GM18511 (cell line): ENCODE results near the gene IL17C.
A peak's percentile ranks its signal among the peaks of the same experiment; 100 is the strongest.

ENCODE experiments used
- ATAC-seq: cut with Tn5 transposase; IDR thresholded peaks from one replicate; pipeline ENCODE4 v1.9.1; 2021; ENCODE audit warnings: mild to moderate bottlenecking, moderate library complexity; ENCODE audit not compliant: unreplicated experiment

The IL17C gene

DNA sequence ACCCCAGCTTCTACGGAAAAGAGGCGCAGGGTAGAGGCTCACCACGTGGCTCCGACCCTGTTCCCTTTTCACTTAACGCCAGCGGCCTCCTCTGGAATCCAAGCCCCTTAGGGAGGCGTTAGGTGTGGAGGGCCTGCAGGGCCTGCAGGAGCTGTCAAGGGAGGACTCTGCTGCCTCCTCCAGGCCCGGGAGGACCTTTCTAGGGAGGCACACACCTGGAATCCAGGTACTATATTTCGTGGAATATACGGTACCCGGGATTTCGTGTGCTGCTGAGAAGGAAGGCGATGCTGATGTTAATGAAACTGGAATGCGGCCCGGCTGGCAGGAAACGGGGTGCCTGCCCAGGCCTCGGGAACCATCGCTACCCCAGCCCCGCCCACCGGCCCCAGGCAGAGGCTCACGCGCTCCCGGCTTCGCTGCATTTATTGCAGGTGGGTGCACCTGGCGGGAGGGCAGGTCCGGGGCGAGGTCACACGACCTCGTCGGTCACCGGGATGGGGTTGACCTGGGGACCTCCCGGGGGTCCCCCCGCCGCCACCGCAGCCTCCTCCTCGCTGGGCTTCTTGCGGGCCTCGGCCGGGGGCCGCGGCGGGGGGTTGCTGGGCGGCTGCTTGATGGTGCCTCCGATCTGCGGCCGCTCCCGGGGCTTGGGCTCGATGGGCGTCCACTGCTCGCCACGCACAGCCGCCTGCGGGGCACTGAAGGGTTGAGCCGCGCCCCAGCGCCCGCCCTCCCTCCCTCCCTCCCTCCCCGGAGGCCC is 4.7 kb downstream of the IL17C start:
- ATAC-seq, result no peak

DNA sequence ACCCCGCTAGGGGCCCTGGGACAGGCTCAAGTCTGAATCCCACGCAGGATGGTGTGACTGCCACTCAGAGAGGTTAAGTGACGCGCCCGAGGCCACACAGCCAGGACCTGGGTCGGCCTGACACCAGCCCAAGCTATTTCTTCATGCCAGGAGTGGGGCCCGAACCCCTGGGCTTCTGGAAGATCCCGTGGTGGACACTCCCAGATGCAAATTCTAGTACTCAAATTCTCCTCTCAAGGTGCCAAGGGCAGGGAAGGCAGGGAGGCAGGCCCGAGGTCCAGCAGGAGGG is 5.2 kb downstream of the IL17C start:
- ATAC-seq, result no peak

GRCh38 chr16:88645455-88645854 is 7.1 kb downstream of the IL17C start:
- no peak for ATAC-seq

- ATAC-seq, result no peak
These were observed 7.6 kb downstream of the IL17C start for GRCh38 chr16:88645941-88646340.

GRCh38 chr16:88646345-88647034 is 8.1 kb downstream of the IL17C start:
- ATAC-seq, result no peak

- no peak for ATAC-seq
These were observed 9.1 kb downstream of the IL17C start for GRCh38 chr16:88647178-88648070.

DNA sequence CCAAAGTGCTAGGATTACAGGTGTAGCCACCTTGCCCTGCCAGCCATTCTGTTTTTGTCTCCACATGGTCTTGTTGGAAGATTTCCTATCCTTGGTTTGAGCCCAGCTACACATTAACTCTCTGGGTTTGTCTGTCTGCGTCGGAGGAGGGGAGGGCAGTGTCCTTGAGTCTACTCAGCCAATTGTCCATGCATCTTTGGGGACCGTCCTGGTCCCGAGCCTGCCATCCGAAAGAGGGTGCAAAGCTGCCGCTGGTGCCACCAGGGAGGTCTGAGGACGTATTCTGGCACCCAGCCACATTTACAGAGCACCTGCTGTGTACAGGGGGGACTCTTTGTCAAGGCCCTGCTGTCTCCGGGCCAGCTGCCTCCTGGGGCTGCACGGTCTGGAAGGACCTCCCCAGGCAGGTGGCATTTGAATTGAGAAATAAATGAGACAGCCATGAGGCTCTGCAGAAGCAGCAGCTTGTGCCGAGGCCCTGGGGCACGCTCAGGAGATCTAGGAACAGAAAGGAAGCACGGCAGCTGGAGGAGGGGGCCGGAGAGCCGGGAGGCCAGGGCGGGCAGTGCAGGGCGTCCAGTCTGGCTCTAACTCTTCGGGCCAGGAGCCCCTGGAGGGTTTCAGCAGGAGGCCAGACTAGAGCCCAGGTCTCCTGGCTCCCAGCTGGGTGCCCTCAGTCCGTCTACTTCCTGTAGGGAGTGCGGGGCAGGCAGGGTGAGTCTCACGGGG is 11.0 kb downstream of the IL17C start:
- ATAC-seq, result no peak

- ATAC-seq, result peak; percentile 17
These were observed 11.8 kb downstream of the IL17C start for GRCh38 chr16:88649924-88650748.

GRCh38 chr16:88650749-88651275 is 12.4 kb downstream of the IL17C start, which contains the start of gene CYBA:
Gene CYBA, minus strand, starts transcription at chr16:88651053. Its CDS starts 40 bp downstream, at chr16:88651013.
- ATAC-seq, result peak; percentile 81

DNA sequence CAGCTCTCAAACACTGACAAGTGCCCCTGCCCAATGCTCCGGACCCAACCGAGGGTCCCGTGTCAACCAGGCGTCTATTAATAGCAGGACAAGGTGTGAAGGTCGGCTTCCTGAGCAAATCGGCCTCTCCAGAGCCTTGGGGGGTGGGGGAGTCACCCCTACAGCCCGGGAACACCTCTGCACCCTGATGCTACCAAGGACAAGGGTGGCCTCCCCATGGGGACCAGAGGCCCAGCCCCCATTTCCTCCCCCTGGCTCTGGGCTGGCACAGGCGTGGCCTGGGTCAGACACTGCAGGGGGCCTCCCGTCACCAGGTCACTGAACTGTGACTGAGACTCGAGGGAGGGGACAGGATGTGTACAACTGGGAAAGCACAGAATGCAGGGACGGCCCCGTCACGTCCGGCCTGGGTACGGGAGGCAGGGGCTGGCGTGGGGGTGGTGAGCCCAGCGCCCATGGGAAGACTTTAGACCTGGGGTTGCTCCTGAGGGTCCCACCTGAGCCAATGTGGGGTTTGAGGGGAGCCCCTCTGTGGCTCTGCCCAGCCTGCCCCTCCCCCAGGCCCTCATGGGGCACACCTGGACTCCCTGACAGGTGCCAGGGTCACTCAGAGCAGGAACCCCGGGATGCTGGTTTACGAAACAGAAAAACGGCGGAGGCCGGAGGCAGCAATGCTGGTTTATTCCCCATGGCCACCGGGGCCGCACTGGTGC is 13.1 kb downstream of the IL17C start:
- peak; percentile 79 for ATAC-seq

DNA sequence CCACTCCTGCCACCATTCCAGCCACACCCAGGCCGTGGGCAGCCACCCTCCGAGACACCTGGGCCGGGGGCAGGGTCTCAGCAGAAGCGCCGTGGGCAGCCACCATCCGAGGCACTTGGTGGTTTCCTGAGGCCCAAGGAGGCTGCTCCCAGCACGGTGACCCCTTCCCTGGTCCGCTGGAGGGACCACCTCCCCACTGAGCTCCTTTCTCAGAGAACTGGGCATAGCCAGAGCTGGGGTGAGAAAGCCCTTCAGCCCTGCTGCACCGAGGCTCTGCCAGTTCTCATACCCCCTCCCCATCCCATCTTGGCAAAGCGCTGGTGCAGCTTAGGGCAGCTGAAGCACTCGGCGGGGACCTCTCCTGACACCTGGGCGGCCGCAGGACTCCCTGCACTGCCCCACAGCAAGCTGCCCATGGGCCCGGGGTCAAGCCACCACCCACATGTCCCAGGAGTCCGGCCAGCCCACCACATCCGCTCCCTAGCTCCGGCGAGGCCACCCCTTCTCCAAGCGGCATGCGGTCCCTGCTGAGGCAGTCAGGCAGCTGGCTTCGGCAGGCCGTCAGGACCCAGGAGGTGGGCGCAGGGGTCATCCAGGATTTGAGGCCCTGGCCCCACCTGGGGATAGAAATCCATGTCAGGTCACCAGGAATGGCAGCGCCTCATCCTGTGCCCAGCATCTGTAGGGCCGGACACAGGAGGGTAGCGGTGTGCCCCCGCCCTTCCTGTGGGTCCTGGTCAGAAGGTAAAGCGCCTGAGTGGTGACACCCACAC is 13.8 kb downstream of the IL17C start:
- ATAC-seq, result no peak

DNA sequence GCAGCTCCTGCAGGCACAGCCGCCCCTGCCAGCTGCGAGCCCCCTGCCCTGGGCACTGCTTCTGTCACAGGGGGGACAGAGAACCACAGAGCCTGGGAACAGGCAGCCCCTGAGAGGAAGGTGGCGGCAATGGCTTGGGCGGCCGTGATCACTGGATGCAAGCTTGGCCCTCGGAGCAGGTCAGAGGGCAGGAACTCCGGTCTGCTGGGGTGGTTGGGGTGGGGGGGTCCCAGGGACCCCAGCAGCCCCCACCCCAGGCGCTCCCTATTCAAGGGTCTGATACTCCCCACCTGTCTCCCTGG is 14.3 kb downstream of the IL17C start:
- ATAC-seq, result no peak

DNA sequence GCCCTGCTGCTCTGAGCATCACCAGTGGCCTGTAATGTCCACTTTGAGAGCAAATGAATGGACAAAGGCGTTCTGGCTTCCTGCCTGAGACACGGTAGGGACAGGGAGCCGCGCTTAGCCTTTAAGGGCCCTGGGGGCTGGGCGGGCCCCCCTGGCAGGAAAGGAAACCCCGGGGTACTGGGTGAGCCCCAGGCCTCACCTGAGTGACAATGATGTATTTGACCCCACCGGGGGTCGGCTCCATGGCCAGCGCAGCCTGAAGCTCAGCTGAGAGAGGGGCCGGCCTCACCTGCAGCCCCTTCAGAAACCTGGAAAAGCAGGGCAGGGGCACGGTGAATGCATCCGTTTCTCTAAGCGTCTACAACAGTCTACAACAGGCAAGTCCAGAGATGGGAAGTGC is 14.7 kb downstream of the IL17C start:
- ATAC-seq, result no peak

DNA sequence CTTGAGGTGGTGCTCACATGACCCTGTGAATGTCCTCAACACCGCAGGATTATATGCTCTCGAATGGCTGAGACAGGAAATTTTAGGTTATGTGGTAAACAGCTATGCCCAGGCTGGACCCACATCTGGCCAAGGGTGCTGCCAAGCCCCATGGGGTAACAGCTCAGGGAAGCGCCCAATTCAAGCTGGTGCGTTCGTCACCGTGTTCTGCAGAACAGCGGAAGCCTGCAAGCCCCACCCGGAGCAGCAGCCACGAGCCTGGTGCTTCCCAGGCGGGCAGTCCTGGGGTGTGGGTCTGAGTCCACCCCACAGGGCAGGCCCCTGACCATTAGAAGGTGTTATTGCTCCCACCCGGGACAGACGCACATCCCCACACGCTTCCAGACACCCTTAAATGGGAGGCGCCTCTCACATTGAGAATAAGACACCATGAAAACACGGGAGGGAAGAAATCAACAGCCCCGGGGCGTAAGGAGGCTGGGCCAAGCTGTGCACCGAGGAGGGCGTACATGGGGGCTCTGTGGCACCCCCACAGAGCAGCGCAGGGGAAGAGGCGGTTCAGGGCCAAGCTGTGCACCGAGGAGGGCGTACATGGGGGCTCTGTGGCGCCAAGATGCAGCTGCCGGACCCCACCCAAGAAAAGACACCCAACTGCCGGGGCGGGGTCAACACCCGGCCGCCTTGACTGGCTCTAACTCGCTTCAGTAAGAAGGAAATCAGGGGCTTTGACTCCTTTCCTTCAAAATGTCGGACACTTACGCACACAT is 15.4 kb downstream of the IL17C start:
- no peak for ATAC-seq

- ATAC-seq, result no peak
These were observed 16.1 kb downstream of the IL17C start for GRCh38 chr16:88654363-88655052.

- ATAC-seq, result no peak
These were observed 16.8 kb downstream of the IL17C start for GRCh38 chr16:88655053-88655732.
